HepG2 (cell line): ENCODE results near the gene CKLF. TPM values are rescaled to one million over a fixed set of nuclear protein-coding genes. Genes with fewer than 3 reads are reported as not detected.

Source experiments
- ATF7-NPFF ChIP-seq: sonication (generic); formaldehyde crosslinking; IDR thresholded peaks from 2 replicates; pipeline ENCODE4 v1.8.1; 2023; ENCODE audit warnings: mild to moderate bottlenecking, low read depth, missing genetic modification reagents, moderate library complexity
- FOSL1 ChIP-seq: sonication (generic); formaldehyde crosslinking; IDR thresholded peaks from 2 replicates; pipeline ENCODE4 v1.9.0; 2021; ENCODE audit warnings: missing genetic modification reagents, borderline replicate concordance
- JARID2 ChIP-seq: sonication (generic); formaldehyde crosslinking; IDR thresholded peaks from 2 replicates; pipeline ENCODE4 v1.8.1; 2023; ENCODE audit warnings: missing genetic modification reagents, inconsistent platforms; ENCODE audit not compliant: insufficient replicate concordance
- KLF9 ChIP-seq: IDR thresholded peaks from 2 replicates; pipeline ENCODE4 v1.6.1; 2016; ENCODE audit warnings: low read depth
- KMT2B ChIP-seq: IDR thresholded peaks from 2 replicates; pipeline ENCODE4 v1.6.1; 2016; ENCODE audit warnings: missing genetic modification reagents, missing compliant biosample characterization
- MAF1 ChIP-seq: sonication (generic); formaldehyde crosslinking; IDR thresholded peaks from 2 replicates; pipeline ENCODE4 v1.5.0; 2020; ENCODE audit warnings: missing genetic modification reagents, borderline replicate concordance
- RNF219 ChIP-seq: sonication (generic); formaldehyde crosslinking; IDR thresholded peaks from 2 replicates; pipeline ENCODE4 v1.5.0; 2020; ENCODE audit warnings: mild to moderate bottlenecking, missing genetic modification reagents
- TRAFD1 ChIP-seq: sonication (generic); formaldehyde crosslinking; IDR thresholded peaks from 2 replicates; pipeline ENCODE4 v1.5.1; 2020; ENCODE audit warnings: missing genetic modification reagents, mild to moderate bottlenecking, borderline replicate concordance
- ZBTB21 ChIP-seq: sonication (generic); formaldehyde crosslinking; IDR thresholded peaks from 2 replicates; pipeline ENCODE4 v1.4.0; 2020; ENCODE audit warnings: missing genetic modification reagents
- ZNF143 ChIP-seq: sonication (generic); formaldehyde crosslinking; IDR thresholded peaks from 2 replicates; pipeline ENCODE4 v1.4.0; 2020; ENCODE audit warnings: missing genetic modification reagents
- ZNF20 ChIP-seq: sonication (generic); formaldehyde crosslinking; IDR thresholded peaks from 2 replicates; pipeline ENCODE4 v1.4.0; 2020; ENCODE audit warnings: mild to moderate bottlenecking, moderate library complexity, missing genetic modification reagents
- ZNF224 ChIP-seq: sonication (generic); formaldehyde crosslinking; IDR thresholded peaks from 2 replicates; pipeline ENCODE4 v1.5.0; 2020; ENCODE audit warnings: mild to moderate bottlenecking, missing genetic modification reagents
- ZNF343 ChIP-seq: sonication (generic); formaldehyde crosslinking; IDR thresholded peaks from 2 replicates; pipeline ENCODE4 v1.4.0; 2020; ENCODE audit warnings: mild to moderate bottlenecking, missing genetic modification reagents
- ZSCAN12 ChIP-seq: sonication (generic); formaldehyde crosslinking; IDR thresholded peaks from 2 replicates; pipeline ENCODE4 v1.9.0; 2021; ENCODE audit warnings: mild to moderate bottlenecking, missing genetic modification reagents
- polyA plus RNA-seq, 8 experiments: library from polyadenylated mRNA; depleted of rRNA in 3 of 8; stranded (reverse) in 7 of 8; unstranded in 1 of 8; fragments of >200 nt; fragmentation: Illumina TruSeq in 4 of 8; extraction: Trizol in 4 of 8; gene quantifications; 2 replicates each; pipeline versions ENCODE4 v1.2.1 to v1.2.3, GENCODE V29; 2011 to 2016; ENCODE audit warnings: low read depth in 4 of 8, missing spikeins in 1 of 8, mixed read lengths in 1 of 8; ENCODE audit not compliant: insufficient read depth in 1 of 8
- total RNA-seq, 5 experiments: library from RNA; depleted of rRNA; stranded (reverse); fragments of >200 nt; fragmentation: Illumina TruSeq; extraction: Trizol; gene quantifications; 2 replicates each; pipeline ENCODE4 v1.2.3, GENCODE V29; 2016; ENCODE audit warnings: low read depth in 1 of 5
- TF ChIP-seq, protein P1 (sequence below): sonication (generic); formaldehyde crosslinking; IDR thresholded peaks from 2 replicates; pipeline ENCODE4 v1.4.0; 2020; ENCODE audit warnings: missing genetic modification reagents

CKLF gene
- total and polyA plus RNA-seq, 2 of the 13 experiments (the other 11 are each of a cell fraction or from before 2014, with no cell fraction given), result 120 to 167 TPM

DNA sequence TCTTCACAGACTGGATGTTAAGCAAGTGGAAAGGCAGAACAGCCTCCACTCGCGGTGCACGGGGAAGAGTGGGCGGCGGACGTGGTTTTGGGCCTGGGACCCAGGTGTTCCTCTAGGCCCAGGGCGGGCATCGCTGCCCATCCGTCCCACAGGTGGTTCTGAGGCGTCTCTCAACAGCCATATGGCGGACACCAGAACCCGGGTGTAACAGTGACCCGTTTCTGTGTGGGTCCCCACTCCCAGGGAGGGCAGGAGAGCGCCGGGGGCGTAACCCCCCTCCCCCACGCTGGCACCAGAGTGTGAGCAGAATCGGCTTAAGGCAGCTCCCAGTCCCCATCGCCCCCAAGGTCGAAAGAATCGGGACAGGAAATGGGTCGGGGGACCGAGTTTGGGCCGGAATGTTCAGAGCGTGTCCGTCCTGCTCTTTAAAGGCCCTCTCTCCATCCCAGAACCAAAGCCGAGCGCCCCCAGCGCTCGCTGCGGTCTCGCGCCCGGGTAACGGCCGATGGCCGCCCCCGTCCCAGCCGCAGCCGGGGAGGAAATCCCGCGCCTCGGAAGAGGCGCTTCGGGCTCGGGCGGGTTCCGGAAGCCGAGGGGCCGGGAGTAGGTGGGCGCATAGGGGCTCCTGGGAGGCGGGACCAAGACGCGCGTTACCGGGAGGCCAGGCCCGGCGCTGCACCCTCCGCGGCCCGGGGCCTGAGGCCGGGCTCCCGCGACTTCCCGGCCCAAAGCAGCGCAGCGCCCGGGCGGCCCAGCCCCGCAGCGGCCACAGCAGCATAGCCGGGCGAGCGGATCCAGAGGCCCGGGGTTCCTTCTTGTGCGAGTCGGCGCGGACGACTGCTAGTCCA, 2.9 kb upstream of the CKLF start, which contains the start of gene TK2 (continued):
- TF ChIP-seq, protein P1, sequence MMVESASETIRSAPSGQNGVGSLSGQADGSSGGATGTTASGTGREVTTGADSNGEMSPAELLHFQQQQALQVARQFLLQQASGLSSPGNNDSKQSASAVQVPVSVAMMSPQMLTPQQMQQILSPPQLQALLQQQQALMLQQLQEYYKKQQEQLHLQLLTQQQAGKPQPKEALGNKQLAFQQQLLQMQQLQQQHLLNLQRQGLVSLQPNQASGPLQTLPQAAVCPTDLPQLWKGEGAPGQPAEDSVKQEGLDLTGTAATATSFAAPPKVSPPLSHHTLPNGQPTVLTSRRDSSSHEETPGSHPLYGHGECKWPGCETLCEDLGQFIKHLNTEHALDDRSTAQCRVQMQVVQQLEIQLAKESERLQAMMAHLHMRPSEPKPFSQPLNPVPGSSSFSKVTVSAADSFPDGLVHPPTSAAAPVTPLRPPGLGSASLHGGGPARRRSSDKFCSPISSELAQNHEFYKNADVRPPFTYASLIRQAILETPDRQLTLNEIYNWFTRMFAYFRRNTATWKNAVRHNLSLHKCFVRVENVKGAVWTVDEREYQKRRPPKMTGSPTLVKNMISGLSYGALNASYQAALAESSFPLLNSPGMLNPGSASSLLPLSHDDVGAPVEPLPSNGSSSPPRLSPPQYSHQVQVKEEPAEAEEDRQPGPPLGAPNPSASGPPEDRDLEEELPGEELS (CRISPR knock-in tag), result 0 out of 2 replicates have a peak, but pooled peaks have one; percentile 10
- no peak for TF ChIP-seq KLF9 (CRISPR knock-in tag)
- TF ChIP-seq JARID2, result no peak
- TF ChIP-seq ZNF224 (CRISPR knock-in tag), result no peak
- TF ChIP-seq TRAFD1 (CRISPR knock-in tag), result no peak
- no peak for TF ChIP-seq ZNF20
- no peak for TF ChIP-seq ZBTB21 (CRISPR knock-in tag)
- peak; percentile 87 for TF ChIP-seq ZNF343 (CRISPR knock-in tag)
- no peak for TF ChIP-seq ZNF143 (CRISPR knock-in tag)
- TF ChIP-seq KMT2B, result peak; percentile 66; the same call in 1 of the 2 replicates
- TF ChIP-seq RNF219 (CRISPR knock-in tag), result peak; percentile 85; the same call in 1 of the 2 replicates
- no peak for TF ChIP-seq FOSL1 (CRISPR knock-in tag)
- TF ChIP-seq ZSCAN12 (CRISPR knock-in tag), result no peak
- peak; percentile 61; the same call in 1 of the 2 replicates for TF ChIP-seq ATF7-NPFF (CRISPR knock-in tag)
- TF ChIP-seq MAF1 (CRISPR knock-in tag), result no peak
